Neuronal stem cell (in vitro differentiated cells): ENCODE measurements around the gene UBE2QL1.

ENCODE experiments used
- DNase-seq: peaks from one replicate; pipeline ENCODE4 v3.0.0-alpha.2; 2013; ENCODE audit warnings: low spot score
- H2AFZ ChIP-seq: one replicate; pipeline ENCODE4 v1.6.1; 2013; ENCODE audit warnings: mild to moderate bottlenecking, low read length, inconsistent platforms
- H2AK5ac ChIP-seq: 2 replicates; pipeline ENCODE4 v1.6.1; 2013; ENCODE audit warnings: low read depth, mild to moderate bottlenecking, inconsistent platforms, low read length, moderate library complexity, mixed read lengths
- H2BK120ac ChIP-seq: 2 replicates; pipeline ENCODE4 v1.6.1; 2013; ENCODE audit warnings: low read depth, mild to moderate bottlenecking, inconsistent platforms, low read length, moderate library complexity, mixed read lengths
- H2BK12ac ChIP-seq: one replicate; pipeline ENCODE4 v1.6.1; 2013; ENCODE audit warnings: low read length, inconsistent platforms
- H2BK15ac ChIP-seq: 2 replicates; pipeline ENCODE4 v1.6.1; 2013; ENCODE audit warnings: mild to moderate bottlenecking, low read length, inconsistent platforms, mixed read lengths
- H2BK5ac ChIP-seq: one replicate; pipeline ENCODE4 v1.6.1; 2013; ENCODE audit warnings: inconsistent platforms, mild to moderate bottlenecking, low read length, moderate library complexity
- H3K14ac ChIP-seq: one replicate; pipeline ENCODE4 v1.6.1; 2013; ENCODE audit warnings: low read length, inconsistent platforms
- H3K18ac ChIP-seq: 2 replicates; pipeline ENCODE4 v1.6.1; 2013; ENCODE audit warnings: low read length, inconsistent platforms
- H3K23ac ChIP-seq: 2 replicates; pipeline ENCODE4 v1.6.1; 2013; ENCODE audit warnings: low read depth, mild to moderate bottlenecking, mixed read lengths, low read length, inconsistent platforms; ENCODE audit not compliant: poor library complexity
- H3K27ac ChIP-seq: replicated peaks from 3 replicates; pipeline ENCODE4 v1.5.1; 2013; ENCODE audit warnings: low read length, inconsistent platforms
- H3K27me3 ChIP-seq, 3 experiments: 2 replicates each; pipeline ENCODE4 v1.6.1; 2013; ENCODE audit warnings: low read length in 3 of 3, mild to moderate bottlenecking in 2 of 3, inconsistent platforms in 1 of 3, low read depth in 1 of 3, mixed read lengths in 1 of 3, moderate library complexity in 1 of 3; ENCODE audit not compliant: control insufficient read depth in 3 of 3, insufficient read depth in 3 of 3
- H3K36me3 ChIP-seq, 2 donors: replicated peaks in 1 of 2; 2 replicates each; pipeline ENCODE4 v1.6.1; 2013; ENCODE audit warnings: low read length in 2 of 2; ENCODE audit not compliant: control insufficient read depth in 2 of 2, insufficient read depth in 2 of 2
- H3K4ac ChIP-seq: 2 replicates; pipeline ENCODE4 v1.6.1; 2013; ENCODE audit warnings: inconsistent platforms, mild to moderate bottlenecking, low read length, moderate library complexity
- H3K4me1 ChIP-seq, 2 donors: 1 replicate in 1 of 2; 2 replicates in 1 of 2; pipeline ENCODE4 v1.6.1; 2013; ENCODE audit warnings: low read length in 2 of 2, low read depth in 1 of 2; ENCODE audit not compliant: control insufficient read depth in 2 of 2, insufficient read depth in 1 of 2
- H3K4me2 ChIP-seq: one replicate; pipeline ENCODE4 v1.6.1; 2013; ENCODE audit warnings: mild to moderate bottlenecking, low read length, inconsistent platforms; ENCODE audit not compliant: insufficient read depth, poor library complexity, severe bottlenecking
- H3K4me3 ChIP-seq, 2 donors: 2 replicates each; pipeline ENCODE4 v1.5.1; 2013; ENCODE audit warnings: low read length in 2 of 2, mild to moderate bottlenecking in 2 of 2, inconsistent platforms in 1 of 2, moderate library complexity in 1 of 2
- H3K79me1 ChIP-seq: one replicate; pipeline ENCODE4 v1.6.1; 2013; ENCODE audit warnings: low read depth, mild to moderate bottlenecking, inconsistent platforms, low read length, moderate library complexity
- H3K9ac ChIP-seq: one replicate; pipeline ENCODE4 v1.6.1; 2013; ENCODE audit warnings: mild to moderate bottlenecking, low read depth, low read length, inconsistent platforms; ENCODE audit not compliant: poor library complexity
- H3K9me3 ChIP-seq, 2 donors: replicated peaks in 1 of 2; 2 replicates each; pipeline versions ENCODE3 to v1.6.1; 2013; ENCODE audit warnings: low read length in 2 of 2, mild to moderate bottlenecking in 2 of 2, inconsistent platforms in 1 of 2, low read depth in 1 of 2, mixed read lengths in 1 of 2, moderate library complexity in 1 of 2; ENCODE audit not compliant: control insufficient read depth in 2 of 2, insufficient read depth in 1 of 2
- H4K8ac ChIP-seq: one replicate; pipeline ENCODE4 v1.6.1; 2013; ENCODE audit warnings: low read depth, mild to moderate bottlenecking, inconsistent platforms, low read length, moderate library complexity
- H4K91ac ChIP-seq: one replicate; pipeline ENCODE4 v1.6.1; 2013; ENCODE audit warnings: low read length, low read depth, mild to moderate bottlenecking, inconsistent platforms; ENCODE audit not compliant: poor library complexity
- WGBS, 2 donors: extraction: QIAGEN DNeasy Blood & Tissue Kit; methylation state at CpG; one replicate each; pipeline ENCODE4 v1.1.7; 2013; ENCODE audit warnings: missing lambda C conversion rate in 2 of 2, mixed read lengths in 1 of 2; ENCODE audit not compliant: insufficient read length in 2 of 2, insufficient replicate concordance in 1 of 2; ENCODE audit errors: extremely low coverage in 2 of 2; 5-methylcytosine and 5-hydroxymethylcytosine counted together

UBE2QL1 gene

GRCh38 chr5:6517510-6517909 lies 68.9 kb downstream of the UBE2QL1 start:
- Histone ChIP-seq H4K8ac (no peak overlapping the region), H3K27ac (no peak overlapping the region), H3K4me1 (peaks cover 0 to 2% of the 10 kb centered on the region in 2 donors), H2BK12ac (no peak overlapping the region), H3K4ac (no peak overlapping the region), H3K9ac (no peak overlapping the region), H2BK5ac (no peak overlapping the region), H3K36me3 (no peaks in the 10 kb centered on the region), H3K4me3 (no peak overlapping the region), H2BK15ac (no peak overlapping the region), H2AK5ac (no peak overlapping the region), H2AFZ (no peak overlapping the region), H3K27me3 (peaks cover 0 to 22% (median 0%) of the 10 kb centered on the region in 3 experiments), H3K4me2 (no peak overlapping the region), H3K14ac (no peak overlapping the region), H3K18ac (no peak overlapping the region), H3K9me3 (no peaks in the 10 kb centered on the region), H2BK120ac (no peak overlapping the region), H3K23ac (no peak overlapping the region), H4K91ac (no peak overlapping the region), H3K79me1 (no peaks in the 10 kb centered on the region)
- no CpG with 5 or more reads among the region's 6 CpGs for WGBS, 2 donors
- DNase-seq: no peak

- Histone ChIP-seq H3K14ac (no peak overlapping the region), H3K27me3 (peaks cover 0 to 22% (median 0%) of the 10 kb centered on the region in 3 experiments), H4K8ac (no peak overlapping the region), H2AFZ (no peak overlapping the region), H2AK5ac (no peak overlapping the region), H3K4me1 (peaks cover 0 to 2% of the 10 kb centered on the region in 2 donors), H3K79me1 (no peaks in the 10 kb centered on the region), H3K36me3 (no peaks in the 10 kb centered on the region), H2BK5ac (no peak overlapping the region), H3K23ac (no peak overlapping the region), H3K27ac (no peak overlapping the region), H3K9ac (no peak overlapping the region), H2BK120ac (no peak overlapping the region), H3K18ac (no peak overlapping the region), H2BK12ac (no peak overlapping the region), H3K4me2 (no peak overlapping the region), H2BK15ac (no peak overlapping the region), H4K91ac (no peak overlapping the region), H3K4me3 (no peak overlapping the region), H3K9me3 (no peaks in the 10 kb centered on the region), H3K4ac (no peak overlapping the region)
- no CpG with 5 or more reads among the region's 9 CpGs for WGBS, 2 donors
- DNase-seq: no peak
Measured at GRCh38 chr5:6518298-6519057, 69.8 kb downstream of the UBE2QL1 start.

GRCh38 chr5:6520201-6520600 lies 71.5 kb downstream of the UBE2QL1 start:
- Histone ChIP-seq H2BK120ac (peak overlapping the region; percentile 53), H3K9me3 (no peaks in the 10 kb centered on the region), H3K23ac (peak overlapping the region; percentile 25), H3K4ac (no peak overlapping the region), H3K79me1 (no peaks in the 10 kb centered on the region), H4K91ac (no peak overlapping the region), H2BK5ac (no peak overlapping the region), H3K14ac (no peak overlapping the region), H3K4me1 (peaks cover 0 to 2% of the 10 kb centered on the region in 2 donors), H4K8ac (no peak overlapping the region), H2AFZ (no peak overlapping the region), H2BK15ac (no peak overlapping the region), H3K27me3 (peaks cover 0 to 15% (median 0%) of the 10 kb centered on the region in 3 experiments), H3K4me2 (no peak overlapping the region), H3K9ac (no peak overlapping the region), H3K18ac (no peak overlapping the region), H2BK12ac (no peak overlapping the region), H3K36me3 (no peaks in the 10 kb centered on the region), H3K4me3 (no peak overlapping the region), H3K27ac (no peak overlapping the region), H2AK5ac (no peak overlapping the region)
- DNase-seq: no peak
- no CpG with 5 or more reads among the region's 5 CpGs for WGBS, 2 donors

GRCh38 chr5:6522331-6522730 lies 73.7 kb downstream of the UBE2QL1 start:
- Histone ChIP-seq H3K9ac (no peak overlapping the region), H2BK120ac (no peak overlapping the region), H2AK5ac (no peak overlapping the region), H2AFZ (no peak overlapping the region), H2BK15ac (no peak overlapping the region), H2BK12ac (no peak overlapping the region), H4K91ac (no peak overlapping the region), H2BK5ac (no peak overlapping the region), H3K27me3 (peaks cover 0 to 13% (median 0%) of the 10 kb centered on the region in 3 experiments), H3K14ac (no peak overlapping the region), H3K4me3 (no peak overlapping the region), H3K23ac (no peak overlapping the region), H3K27ac (no peak overlapping the region), H4K8ac (no peak overlapping the region), H3K18ac (no peak overlapping the region), H3K79me1 (no peaks in the 10 kb centered on the region), H3K9me3 (no peaks in the 10 kb centered on the region), H3K4me2 (no peak overlapping the region), H3K36me3 (no peaks in the 10 kb centered on the region), H3K4me1 (peaks cover 0 to 2% of the 10 kb centered on the region in 2 donors), H3K4ac (no peak overlapping the region)
- WGBS, 2 donors: no CpG with 5 or more reads among the region's 16 CpGs
- DNase-seq: no peak
